GM18511 (cell line): ENCODE data around the gene SORCS2.

Experiments
- ATAC-seq: cut with Tn5 transposase; IDR thresholded peaks from one replicate; pipeline ENCODE4 v1.9.1; 2021; ENCODE audit warnings: mild to moderate bottlenecking, moderate library complexity; ENCODE audit not compliant: unreplicated experiment

Gene SORCS2

DNA sequence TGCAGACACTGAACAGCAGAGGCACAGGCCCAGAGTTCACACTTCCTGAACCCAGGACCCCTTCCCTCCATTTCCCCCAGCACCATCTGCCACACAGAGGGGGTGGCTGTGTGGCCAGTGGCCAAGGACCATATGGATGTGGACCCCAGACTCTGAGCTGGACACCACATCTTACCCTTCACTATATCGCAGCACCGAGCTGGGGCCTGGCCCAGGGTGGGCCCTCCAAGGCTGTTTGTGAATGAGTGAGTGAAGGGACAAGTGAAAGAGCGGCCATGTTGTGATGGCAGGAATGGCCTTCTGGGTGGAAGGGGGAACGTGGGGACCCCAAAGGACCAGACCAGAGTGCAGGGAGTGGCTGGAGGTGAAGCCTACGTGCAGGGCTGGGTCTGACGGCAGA, 498.7 kb downstream of the SORCS2 start:
- ATAC-seq = no peak

DNA sequence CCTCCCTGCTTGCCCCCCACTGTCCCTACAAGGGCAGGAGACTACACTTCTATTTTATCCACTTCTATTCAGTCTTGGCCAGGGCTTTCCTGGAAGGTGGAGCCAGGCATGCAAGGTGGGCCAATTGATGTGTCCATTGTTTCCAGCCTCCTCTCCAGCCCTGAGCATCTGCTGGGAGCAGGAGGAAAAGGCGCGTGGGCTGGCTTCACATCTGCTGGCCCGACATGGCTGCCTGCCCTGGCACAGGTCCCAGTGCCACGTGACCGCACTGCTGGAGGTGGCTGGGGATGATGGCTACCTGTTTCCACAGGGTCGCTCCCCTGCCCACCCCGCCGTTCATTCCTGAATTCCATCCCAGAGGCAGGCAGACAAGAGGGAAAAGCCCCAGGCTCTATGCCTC, 499.6 kb downstream of the SORCS2 start:
- ATAC-seq = no peak

DNA sequence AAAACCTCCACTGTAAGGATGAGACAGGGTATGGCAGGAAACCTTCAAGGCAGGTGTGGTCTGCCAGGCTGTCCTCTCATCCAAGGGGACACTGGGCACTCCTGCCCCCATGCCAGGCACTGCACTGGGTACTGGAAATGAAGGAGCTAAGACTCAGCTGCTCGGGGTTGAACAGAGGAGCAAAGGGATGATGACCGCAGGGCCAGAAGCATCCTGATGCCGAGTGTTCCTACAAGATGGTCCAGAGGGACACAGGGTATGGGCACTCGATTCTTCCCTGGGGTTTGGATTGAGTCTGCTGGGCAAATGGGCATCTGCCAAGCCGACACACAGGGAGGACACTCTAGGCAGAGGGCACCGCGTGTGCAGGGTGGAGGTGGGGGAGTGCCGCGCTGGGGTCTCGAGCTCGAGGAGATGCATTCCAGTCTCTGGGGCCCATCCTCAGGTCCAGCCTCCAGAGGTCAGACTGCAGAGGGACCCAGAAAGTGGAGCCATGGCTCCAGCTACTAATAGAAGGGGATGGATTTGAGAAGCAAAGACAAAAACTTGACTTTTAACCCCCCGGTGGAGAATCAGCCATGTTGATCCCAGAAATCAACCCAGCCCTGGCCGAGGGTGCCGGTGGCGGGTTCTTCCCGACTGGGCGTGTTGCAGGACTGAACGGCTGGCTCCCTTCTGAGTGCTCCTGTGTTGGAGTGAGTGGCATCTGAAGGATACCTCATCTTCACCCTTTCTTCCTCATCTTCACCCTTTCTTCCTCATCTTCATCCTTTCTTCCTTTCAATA, 500.3 kb downstream of the SORCS2 start:
- no peak for ATAC-seq

DNA sequence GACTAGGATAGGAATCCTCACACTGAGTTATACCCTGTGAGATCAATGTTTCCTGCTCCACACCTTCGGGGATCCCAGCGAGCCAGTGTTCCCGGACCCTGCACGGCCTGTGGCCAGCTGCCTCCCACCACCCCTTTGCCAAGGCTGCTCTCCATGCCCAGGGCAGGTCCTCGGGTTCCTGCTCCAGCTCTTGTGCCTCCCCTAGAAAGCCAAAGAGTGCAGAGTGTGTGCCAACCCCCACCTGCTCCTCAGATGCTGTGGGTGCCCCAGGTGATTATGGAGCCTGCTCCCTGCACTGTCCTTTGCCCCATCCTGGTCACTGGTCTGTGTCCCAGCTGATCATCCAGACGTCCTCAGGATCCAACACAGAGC, 500.9 kb downstream of the SORCS2 start:
- no peak for ATAC-seq

DNA sequence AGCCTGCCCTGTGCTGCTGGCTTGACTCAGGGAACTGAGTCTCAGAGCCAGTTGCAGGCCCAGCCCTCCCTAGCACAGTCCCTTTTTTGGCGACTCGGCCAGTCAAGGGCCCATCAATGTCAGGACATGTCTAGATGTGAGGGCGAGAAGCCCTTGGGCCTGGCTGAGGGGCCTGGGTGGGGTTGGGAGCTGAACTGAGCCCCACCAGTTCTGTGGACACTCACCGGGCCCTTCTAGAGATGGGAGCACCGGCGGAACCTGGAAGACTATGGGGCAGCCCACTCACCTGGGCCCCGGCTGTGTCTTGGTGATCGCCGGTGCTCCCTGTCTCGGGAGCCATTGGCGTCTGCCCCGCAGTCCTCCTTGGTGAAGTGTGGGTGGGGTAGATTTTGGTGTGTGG, 501.4 kb downstream of the SORCS2 start:
- no peak for ATAC-seq

DNA sequence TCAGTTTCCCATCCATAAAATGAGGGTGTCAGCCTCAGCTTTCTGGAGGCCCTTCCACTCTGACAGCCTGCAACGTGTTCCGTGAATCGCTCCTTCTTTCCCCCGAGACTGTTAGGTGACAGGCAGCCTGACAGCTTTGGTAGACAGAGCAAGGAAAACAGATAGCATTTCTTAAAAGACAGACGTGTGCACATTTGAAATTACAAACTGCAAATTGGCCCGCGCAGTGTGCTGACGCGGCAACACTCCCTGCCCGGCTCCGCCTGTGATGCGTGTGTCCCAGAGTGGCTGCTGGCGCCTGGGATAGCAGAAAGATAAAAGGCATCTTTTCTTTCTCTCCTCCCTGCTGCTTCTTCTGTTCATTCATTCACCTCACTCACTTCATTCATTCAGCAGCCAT, 502.0 kb downstream of the SORCS2 start:
- ATAC-seq = no peak

DNA sequence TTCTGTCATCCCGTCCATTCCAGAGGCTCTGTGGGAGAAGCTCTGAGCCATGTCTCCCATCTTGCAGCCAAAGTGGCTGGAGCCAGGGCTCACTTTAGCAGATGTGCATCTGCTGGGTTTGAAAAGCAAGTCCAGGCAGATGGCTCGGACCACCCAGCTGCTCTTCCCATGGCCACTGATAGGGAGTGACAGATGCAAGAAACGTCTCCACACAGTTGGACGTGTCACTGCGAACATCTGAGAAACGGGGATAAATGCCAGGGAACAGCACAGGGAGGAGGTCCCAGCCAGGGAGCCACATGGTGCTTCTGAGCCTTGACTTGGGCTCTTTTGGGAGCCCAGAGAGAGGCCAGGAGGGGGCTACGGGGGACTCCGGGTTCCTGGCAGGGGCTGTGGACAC, 505.0 kb downstream of the SORCS2 start:
- ATAC-seq = no peak

DNA sequence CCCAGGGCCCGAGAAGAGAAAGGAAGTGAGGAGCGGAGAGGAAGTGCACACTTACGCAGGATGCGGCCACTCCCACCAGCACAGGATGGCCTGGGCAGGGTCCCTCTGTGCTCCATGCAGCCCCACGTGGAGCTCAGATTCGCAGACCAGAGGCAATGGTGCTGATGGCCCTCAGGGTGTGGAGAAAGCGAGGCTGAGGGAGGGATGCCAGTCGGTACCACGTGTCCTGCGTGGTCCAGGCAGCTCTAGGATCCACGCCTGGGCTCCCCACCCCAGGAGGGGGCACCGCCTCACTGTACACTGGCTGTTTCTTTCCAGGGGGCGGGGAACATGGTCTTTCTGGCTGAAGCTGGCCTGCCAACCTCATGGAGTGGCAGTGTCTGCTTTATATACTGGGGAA, 505.5 kb downstream of the SORCS2 start:
- ATAC-seq = no peak

DNA sequence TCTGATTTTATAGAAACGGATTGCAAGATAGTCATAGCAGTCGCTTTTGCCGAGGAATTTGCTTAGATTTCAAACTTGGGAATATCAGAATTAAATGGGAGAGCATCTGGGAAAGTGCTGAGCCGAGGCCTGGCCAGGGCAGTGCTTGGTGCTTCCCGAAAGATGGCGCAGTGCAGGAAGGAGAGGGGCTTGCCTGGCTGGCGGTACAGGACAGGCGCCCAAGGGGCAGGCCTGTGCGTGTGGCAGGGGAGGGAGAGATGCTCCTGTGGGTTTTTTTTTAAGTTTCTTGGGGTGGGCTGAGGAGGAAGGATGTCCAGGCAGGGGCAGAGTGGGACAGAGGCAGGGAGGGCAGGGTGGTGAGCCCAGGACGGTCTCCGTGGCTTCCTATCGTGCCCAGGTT, 506.2 kb downstream of the SORCS2 start:
- ATAC-seq = no peak

DNA sequence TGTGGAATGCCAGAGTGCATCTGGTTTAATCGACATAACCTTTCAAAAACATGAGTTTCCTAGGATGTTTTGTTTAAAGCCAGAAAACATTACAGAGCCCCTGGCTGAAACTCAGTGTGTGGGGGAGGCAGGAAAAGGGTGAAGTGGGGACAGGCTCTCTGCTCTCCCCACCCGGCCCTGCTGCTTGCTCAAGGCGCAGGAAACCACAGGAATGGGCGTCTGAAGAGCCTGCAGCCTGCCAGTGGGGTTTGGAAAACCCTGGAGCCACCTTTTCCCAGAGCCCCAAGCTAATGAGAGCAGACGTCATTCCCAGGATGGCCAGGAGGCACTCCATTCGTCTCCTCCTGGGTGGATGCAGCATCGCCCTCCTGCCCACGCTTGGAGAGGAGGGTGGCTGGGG, 506.7 kb downstream of the SORCS2 start:
- ATAC-seq = no peak

DNA sequence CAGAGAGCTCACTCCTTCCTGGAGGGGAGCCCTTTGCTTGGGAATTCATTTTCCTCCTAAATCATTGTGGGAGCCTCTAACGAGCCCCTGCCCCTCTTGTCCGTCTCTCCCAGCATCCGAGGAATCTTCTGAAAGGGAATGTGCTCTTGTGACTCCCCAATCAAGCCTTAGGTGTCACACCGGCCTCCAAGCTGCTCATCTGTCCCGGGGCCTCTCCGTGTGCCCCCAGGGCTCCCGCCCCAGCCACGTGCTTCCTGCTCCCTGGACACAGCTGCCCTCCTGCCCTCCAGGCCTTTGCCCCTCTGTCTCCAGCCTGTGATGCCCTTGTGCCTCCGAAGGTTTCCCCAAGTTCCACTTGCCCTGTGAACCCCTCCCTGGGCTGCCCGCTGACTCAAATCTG, 507.5 kb downstream of the SORCS2 start:
- ATAC-seq = no peak

DNA sequence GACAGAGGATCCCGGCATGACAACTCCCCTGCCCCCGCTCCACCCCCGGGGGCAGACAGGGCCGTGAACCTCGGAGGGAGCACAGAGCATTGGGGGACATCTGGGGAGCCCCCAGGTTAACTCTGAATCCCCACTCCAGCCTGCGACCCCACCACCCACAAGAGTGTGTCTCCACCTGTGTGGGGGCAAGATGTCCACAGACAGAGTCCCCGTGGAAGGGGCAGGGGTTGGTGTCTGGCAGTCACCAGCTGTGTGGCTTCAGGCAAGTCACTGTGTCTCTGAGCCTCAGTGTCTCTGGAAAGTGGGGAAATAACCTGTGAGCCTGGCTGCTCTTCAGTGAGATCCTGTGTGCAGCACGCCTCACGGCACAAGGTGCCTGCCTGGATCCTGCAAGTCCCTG, 508.3 kb downstream of the SORCS2 start:
- no peak for ATAC-seq

DNA sequence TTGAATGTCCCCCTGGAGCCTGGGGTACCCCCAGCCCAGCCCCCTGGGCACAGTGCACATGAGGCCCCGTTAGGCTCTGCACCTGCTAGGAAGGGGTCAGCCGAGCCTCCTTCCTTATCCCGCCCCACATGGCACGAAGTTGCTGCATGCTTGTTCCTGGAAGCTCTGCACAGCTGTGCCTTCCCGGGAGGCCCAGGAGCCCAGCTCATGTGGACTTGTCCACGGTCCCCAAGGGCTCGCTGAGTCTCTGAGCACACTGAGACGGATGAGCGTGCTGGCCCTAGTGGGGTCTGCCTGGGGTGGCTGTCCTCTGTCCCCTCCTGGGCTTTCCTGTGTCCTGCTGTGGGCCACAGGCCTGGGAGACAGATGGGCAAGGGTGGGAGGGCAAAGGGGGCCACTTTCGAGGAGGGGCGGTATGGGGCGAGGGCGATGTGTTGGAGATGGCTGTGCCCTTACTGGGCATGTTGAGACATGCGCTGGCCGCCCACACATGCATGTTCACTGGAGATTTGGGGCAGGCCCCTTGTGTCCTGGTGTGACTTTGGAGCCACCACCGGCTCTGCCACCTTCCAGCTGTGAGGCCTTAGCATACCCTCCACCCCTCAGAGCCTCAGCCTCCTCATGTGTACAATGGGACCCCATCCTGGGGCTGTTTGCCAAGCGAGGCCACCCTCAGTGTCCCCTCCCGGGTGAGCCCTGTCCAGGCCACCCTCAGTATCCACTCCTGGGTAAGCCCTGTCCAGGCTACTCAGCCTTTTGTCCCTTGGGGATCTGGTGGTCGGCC, 509.7 kb downstream of the SORCS2 start:
- ATAC-seq = no peak

DNA sequence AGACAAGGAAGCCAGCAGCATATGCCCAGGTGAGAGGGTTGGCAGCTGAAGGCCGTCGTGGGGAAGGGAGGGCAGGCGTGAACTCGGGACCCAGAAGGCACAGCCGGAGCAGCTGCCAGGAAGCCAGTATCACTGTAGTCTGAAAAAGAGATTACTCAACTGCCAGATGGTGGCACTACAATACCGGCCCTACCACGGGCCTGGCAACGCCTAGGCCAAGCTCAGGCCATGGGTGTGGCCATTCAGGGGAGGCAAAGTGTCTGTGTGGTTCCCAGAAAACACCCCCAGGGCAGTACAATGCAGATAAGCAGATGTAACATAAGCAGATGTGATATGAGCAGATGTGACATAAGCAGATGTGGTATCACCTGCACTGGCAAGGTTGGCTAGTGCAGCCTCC, 511.4 kb downstream of the SORCS2 start:
- ATAC-seq = no peak

DNA sequence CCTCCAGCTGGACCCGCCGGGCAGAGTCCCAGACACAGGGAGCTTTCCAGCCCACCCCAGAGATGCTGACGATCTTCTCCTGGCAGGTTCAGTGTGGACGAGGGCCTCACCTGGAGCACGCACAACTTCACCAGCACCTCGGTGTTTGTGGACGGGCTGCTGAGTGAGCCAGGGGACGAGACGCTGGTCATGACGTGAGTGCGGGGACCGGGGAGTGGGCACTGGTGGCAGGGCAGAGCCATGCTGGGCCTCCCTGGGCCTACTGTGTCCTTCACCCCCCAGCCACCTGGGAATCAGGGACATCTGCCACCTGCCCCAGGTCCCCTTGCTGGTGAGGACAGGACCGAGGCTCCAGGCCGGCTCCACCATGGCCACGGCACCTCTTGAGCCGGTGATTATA, 511.8 kb downstream of the SORCS2 start:
- ATAC-seq = no peak

DNA sequence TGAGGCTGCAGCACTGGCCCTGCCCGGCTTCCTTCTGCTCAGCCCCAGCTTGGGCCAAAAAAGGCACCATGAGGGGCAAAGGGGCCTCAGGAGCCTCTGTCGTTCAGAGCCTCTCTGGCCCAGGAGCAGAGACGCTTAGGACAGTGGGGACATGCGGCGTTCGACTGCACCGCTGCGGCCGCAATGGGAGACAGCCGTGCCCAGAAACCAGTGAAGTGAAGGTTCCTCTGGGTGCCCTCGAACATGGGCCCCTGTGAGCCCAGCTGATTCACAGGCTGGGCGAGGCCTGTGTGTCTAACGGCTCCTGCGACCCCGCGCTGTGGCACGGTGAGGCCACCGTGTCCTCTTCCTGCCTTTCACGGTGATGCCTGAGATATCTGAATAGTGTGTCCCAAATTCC, 512.3 kb downstream of the SORCS2 start:
- no peak for ATAC-seq

DNA sequence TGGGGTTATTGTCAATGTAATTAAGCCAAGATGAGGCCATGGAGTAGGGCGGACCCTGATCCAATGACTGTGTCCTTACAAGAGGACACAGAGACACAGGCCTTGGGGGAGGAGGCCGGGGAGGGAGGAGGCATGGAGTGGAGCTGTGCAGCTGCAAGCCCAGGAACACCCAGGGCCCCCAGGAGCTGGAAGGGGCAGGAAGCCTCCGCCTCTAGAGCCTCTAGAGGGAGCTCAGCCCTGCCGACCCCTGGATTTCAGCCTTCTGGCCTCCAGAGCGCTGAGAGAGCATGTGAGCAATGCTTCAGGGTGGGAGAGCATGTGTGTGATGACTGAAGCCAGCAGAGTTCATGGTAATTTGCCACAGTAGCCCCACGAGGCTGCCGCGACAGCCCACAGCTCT, 512.7 kb downstream of the SORCS2 start:
- no peak for ATAC-seq

DNA sequence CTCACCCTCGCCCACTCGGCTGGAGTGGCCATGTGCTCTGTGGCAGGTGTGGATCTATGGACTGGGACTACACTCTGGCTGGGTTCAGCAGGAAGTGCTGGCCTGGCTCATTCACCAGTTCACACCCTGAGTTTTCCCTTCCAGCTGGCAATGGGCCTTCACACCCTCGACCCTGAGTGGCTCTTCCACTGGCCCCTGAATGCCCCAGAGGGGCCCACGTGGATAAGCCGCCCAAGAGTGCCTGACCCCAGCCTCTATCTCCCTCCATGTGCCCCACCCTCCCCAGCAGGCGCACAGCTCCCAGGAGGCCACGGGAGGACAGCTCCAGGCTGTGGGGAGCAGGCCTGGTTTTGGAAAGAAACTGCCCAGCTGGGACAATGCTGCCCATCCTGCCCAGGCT, 513.3 kb downstream of the SORCS2 start:
- ATAC-seq = no peak

DNA sequence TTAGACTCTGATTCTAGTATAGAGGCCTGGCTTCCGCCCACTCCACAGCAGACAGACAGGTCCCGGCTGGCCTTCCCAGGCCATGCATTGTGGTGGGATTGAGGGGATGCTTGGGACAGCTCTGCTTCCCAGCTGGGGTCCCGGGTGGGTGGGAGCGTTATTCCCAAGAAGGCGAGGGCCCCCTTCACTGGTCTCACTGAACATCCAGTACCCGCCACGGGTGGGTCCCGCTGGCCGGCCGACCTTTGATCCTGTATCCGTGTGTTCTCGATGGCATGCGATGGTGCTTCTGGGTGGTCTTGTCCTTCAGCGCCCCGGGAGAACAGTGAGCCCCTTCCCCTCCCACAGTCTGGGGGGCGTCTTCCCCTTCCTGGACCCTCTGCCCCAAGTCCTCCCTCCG, 515.9 kb downstream of the SORCS2 start:
- no peak for ATAC-seq

DNA sequence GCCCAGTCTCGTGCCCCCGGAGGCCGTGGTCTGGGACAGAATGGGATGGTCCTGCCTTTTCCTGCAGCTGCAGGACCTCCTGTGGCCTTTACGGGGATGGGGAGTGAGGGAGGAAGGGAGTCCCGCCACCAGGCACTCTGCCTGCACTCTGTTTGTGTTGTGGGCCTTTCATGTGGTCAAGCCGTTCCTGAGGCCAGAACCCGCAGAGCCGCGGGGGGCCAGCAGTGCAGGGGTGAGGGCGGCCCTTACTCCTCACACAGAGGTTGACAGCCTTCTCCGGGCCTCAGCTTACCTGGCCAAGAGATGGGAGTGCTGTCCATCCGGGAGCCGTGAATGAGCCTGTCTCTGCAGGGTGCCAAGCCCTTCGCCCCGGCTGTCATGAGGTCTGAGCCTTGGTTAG, 516.6 kb downstream of the SORCS2 start:
- ATAC-seq = no peak

DNA sequence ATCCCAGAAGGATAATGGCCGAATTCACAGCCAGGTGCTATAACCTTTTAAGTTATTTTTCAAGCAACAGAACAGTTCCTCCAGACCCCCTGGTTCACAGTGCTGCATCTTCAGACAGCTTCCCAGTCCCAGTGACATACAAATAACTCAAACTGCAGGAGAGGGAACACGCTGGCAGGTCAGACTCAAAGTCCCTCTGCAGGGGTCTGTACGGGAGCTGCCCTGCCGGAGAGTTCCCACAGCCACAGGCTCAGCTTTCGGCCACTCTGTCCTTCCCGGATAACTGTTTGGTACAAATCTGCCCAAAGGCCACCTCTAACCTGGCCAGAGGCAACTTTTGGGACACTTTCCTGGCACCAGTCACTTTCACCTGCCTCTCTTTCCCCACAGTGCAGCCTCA, 517.1 kb downstream of the SORCS2 start:
- no peak for ATAC-seq

DNA sequence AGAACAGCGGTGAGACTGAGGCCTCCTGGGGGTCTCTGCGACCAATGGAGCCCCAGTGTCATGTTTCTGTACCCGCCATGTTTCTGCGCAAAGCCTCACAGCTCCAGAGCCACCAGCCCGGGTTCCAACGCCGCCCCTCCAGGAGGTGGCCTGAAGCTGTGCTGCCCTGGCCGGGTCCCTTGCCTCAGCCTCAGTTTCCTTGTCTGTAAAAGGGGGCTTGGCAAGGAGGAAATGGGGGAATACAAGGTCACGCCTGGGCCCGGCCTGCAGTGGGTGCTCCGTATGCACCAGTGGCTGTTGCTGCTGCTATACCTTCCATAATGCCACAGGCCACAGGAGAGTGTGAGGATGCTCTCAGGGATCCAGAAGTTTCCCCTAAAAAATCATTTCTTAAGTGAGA, 517.8 kb downstream of the SORCS2 start:
- ATAC-seq = no peak
